Raji (cell line): ENCODE results near the gene C1QL1.

ENCODE experiments used
- POLR2A ChIP-seq: IDR thresholded peaks from 2 replicates; pipeline ENCODE4 v1.6.1; 2011; ENCODE audit warnings: low read depth, low read length, control low read depth; ENCODE audit not compliant: insufficient read depth

C1QL1 gene

DNA sequence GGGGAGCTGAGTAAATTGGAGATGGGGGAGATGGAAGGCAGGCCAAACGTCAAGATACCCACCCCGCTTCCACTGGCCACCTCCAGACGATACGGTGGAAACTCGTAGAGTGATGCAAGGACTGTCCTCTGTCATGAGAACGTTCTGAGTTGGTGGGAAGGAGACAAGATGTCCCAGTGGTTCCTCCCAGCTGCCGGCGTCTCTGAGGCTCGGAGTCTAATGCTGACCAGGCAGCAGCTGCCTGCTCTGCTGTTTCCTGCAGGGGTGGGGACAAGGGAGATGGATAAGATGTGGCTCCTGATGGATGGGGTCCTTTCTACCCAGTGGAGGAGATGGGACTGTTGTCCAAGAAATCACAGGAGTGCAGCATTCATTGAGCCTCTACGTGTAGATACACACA is 28.2 kb upstream of the C1QL1 start:
- no peak for TF ChIP-seq POLR2A

DNA sequence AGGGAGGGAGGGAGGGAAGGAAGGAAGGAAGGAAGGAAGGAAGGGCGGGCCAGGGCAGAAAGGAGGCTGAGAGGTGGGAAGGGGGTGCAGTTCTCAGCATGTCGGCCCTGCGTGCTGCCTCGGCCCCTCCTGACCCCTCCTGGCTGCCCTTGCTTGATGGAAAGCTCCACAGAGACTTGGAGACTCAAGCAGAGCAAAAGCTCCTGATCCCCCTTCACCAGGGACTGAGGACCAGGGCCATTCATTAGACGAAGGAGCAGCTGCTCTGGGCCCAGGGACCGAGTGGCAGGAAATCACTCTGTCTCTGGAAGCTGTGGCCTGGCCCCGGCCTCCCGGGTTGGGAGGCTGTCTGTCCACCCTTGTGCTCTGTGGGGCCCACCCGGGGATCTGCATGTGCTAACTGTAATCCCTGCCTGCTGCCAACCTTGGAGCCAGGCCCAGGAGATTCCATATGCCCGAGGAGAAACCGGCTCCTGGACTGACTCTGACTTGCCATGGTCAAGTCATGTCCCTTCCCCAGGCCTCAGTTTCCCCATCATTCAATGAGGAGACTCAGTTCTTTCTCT is 27.4 kb upstream of the C1QL1 start:
- TF ChIP-seq POLR2A: no peak

DNA sequence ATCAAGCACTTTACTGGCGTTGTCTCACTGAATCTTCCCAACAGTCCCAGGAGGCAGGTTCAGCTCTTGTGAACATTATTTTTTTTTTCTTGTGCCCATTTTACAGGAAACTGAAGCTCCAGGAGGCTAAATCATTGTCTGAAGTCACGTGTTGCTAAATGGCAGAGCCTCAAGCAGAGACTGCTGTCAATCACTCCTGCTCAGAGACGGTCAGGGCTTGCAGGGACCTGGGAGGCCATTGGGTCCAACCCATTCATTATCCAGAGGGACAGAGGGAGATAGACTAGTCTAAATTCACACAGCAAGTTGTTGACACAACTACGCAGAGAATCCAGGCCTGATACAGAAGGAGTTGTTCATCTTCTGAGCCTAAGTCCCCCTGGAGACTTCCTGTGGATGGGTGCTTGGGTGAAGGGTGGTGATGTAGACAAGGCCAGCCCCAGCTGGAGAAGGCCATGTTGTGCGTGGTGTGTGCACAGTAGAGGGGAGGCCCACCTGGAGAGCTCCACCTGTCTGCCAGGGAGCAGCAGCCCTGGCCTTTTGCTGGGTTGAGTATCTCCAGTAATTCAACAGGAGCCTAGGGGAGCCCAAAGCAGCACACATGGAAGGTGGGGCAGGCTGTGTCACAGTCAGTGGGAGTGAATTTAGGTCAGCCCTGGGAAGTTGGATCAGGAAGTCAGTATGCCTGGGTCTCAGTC is 24.3 kb upstream of the C1QL1 start:
- TF ChIP-seq POLR2A: no peak

DNA sequence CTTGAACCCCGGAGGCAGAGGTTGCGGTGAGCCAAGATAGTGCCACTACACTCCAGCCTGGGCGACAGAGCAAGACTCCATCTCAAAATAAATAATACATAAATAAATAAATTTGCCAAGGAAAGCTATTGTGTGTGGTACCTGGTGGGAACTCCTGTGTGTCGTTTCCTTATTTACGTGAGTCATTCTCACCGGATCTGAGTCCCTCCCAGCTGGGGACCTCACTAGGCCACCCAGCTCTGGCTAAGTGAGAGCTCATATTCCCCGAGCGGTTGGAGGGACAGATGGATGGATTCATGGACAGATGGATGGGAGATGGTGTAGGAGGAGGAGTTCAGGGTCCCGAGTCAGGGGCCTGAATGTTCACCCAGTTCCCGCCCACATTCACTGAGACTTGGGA is 22.9 kb upstream of the C1QL1 start:
- TF ChIP-seq POLR2A: no peak

DNA sequence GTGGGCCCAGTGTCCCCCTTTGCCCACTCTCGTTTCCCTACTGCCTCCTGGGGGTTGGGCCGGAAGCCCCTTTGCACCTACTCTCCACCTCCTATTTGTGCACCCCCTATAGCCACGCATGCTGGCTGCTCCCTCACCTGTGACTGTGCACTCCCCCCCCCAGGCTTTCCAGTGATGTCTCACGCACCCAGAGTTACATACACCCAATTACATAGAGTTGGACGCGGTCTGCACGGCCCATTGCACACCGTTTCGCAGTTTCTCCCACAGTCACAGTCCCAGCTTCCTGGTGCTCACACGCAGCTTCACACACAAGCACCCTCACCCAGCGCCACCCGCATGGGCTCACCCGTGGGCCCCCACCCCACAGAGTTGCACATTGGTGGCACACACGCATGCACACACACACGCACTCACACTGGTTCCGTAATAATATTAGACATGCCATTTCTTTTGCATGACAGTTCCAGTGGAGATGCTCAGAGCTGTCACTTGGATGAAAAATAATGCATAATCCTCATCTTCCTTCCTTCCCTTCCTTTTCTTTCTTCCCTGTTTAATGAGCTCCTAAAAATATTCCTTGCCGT is 21.5 kb upstream of the C1QL1 start:
- no peak for TF ChIP-seq POLR2A

DNA sequence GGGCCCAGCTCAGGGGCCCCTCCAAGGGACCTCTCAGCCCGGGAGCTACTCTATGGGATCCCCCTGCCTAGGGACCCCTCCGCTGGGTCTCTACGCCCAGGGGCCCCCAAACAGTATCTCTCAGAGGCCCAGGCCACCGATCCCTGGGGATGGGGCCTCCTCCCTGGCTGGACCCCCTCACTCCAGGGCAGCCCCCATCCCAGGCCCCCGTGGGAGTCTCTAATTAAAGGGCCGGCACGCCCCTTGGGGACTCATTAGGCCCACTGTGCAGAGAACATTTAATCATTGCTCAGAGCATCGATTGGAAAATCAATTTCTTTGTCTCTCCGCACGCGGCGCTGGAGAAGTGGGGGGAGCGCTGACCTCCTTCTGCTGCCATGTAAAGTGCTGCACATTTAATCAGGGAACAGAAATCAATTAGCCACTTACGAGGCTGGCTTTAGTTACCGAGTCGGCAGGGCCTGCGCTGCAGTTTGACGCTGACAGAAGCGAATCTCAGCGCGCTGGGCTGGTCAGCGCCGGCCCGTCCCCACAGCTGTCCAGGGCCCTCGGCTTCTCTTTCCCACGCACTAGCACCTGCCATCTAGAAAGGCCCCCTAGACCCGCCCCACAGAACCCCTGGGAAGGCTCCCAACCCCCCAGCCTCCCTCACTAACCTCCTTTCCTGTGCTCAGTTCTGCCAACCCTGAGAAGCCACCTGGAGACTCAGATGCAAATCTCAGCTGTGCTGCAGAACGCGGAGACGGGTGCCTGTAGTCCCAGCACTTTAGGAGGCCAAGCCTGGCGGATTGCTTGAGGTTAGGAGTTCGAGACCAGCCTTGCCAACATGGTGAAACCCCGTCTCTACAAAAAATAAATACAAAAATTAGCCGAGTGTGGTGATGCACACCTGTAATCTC is 20.2 kb upstream of the C1QL1 start:
- no peak for TF ChIP-seq POLR2A

DNA sequence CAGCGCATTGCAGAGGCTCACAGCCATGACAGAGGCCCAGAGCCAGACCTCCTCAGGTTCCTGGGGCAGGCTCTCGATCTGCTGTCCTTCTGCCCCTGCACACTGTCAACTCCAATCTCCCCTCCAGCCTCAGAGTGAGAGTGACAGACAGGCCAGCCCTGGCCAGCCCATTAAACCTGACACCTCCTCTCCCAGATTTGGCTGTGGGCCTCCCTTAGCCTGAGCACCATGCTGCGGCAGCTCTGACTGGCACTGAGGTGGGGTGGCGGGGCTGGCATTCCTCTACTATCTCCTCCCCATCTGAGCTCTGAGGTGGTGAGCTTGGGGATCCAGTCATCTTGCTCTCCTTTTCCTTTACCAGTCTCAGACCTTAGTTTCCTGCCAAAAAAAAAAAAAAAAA is 15.5 kb upstream of the C1QL1 start:
- no peak for TF ChIP-seq POLR2A

DNA sequence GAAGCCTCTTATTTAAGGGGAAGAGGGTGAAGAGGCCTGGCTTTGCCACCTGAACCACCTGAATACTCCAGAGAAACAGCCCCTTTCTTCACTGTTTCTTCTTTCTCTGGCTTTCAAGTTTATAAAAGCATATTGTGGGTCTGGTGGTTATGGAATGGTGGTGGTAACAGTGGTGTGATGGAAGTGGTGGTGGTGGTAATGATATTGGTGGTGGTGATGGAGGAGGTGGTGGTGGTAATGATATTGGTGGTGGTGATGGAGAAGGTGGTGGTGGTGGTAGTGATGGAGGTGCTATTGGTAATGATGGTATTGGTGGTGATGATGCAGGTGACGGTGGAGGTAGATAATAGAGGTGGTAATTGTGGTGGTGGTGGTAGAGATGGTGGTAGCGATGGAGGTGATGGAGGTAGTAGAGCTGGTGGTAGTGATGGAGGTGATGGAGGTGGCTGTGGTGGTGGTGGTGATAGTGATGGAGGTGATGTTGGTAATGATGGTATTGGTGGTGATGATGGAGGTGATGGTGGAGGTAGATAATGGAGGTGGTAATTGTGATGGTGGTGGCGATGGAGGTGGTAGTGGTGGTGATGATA is 14.1 kb upstream of the C1QL1 start:
- no peak for TF ChIP-seq POLR2A

DNA sequence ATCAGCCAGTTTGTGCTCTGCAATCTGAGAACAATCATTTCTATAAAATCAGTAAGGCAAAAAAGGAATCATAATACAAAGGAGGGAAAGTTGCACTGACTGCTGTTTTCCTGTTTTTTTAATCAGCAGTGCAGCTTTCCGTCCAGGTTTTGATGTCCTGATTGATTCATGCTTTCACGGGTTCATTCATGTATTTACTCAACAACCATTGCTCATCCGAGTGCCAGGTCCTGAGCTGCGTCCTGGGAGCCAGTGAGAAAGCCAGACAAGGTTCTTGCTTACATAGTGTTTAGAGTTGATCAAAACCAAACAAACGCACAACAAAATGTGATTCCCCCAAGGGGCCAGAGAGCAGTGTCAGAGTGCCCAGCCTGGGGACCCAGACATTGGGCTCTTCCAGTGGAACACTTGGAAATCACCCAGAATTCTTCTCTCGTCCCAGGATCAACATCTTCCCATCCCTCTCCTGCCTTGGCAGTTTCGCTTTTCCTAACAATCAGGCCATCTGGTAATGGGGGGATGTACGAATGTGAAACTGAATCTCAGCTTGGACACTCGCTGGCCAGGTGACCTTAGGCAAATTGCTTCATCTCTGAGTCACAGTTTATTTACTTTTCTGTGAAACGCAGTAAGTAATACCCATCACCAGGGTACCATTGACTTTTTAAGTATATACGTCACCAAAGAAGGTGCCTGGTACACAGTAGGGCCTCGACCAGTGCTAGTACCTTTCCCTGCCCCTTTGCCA is 13.3 kb upstream of the C1QL1 start:
- no peak for TF ChIP-seq POLR2A

DNA sequence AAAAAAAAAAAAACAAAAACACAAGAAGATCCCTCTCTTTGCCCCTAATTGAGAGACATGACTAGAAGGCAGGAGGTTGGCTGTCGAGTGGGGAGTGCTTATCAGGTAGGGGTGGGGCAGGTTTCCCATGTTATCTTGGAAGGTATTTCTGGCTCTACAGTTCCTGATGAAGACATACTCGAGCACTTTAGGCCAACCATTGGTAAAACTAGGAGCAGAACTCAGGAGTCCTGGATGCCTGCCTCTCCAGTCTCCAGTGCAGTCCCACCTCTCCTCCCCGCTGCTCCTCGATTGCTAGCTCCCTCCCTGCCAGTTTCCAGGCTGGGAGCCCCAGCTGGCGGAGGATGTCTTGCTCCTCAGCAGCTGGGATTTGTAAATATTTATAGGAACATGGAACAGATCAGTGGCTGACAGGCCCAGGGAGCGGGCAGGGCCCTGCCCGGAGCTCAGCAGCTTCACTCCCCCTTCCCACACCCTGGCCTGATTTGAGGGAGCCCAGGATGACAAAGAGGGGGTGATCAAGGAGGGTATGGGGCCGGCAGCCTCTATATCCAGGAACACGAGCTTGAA is 11.4 kb upstream of the C1QL1 start:
- no peak for TF ChIP-seq POLR2A

DNA sequence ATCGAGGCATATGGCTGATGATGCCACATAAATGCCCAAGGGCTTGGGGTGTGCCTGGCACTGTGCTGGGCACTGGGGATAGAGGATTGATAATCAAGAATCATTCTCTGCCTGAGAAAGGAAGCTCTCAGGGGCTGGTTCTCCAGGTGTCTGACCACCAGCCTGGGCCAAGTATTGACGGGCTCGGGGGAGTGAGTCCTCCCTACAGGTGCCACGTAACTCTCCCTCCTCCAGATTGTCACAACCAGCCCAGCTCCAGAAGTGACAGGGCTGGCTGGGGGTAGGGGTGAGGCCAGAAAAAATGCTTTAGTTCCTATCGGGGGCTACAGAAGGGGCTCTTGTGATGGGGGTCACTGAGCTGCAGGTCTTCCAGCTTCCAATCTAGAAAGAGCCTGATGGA is 10.7 kb upstream of the C1QL1 start:
- no peak for TF ChIP-seq POLR2A

DNA sequence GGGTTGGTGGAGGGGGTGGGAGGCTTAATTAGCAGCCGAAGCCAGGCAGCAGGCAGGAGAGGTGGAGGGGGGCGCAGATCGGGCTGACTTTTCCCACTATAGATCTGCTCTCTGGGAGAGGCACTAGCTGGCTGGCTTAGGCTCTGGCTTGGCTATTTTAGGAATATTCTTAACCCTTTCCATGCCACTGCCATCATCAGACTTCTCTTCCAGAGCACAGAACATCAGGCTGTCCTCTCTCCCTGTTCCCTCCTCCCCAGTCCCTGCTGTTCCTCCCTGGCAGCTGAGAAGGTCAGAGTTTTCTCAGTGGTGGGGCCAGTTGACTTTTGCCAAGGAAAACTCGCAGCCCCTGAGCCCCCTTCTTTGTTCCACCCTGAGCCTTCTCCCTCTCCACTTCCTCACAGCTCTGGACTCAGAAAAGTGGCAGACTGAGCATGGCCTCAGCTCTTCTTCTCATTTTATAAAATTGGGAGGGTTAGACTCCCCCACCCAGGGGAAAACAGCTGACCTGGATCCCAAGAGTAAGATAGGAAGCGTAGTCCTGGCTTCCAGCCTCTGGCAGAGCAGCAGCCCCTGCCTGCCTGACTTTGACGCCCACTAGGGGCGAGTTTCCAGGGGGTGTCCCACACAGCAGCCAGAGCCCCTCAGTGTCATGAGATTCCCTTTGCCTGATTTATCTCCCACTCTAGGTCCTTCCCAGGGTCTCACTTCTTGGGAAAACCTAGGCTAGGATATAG is 9.9 kb upstream of the C1QL1 start:
- no peak for TF ChIP-seq POLR2A

DNA sequence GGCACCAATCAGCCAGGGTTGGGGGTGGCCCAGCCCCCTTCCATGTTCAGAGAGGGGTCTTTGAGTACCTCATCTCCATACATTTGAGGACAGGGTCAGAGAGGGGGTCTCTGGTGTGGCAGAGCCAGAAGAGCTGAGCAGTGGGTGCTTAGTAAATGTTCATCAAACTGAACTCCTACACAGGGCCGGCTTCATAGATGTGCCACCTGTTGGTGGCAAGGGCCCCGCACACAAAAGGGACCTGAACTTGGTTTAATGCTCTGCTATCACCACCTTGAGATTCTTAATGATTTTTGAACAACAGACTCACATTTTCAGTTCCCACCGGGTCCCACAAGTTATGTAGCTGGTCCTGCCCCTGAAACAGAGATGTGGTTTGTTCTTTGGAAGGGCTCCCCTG is 9.0 kb upstream of the C1QL1 start:
- TF ChIP-seq POLR2A: no peak

DNA sequence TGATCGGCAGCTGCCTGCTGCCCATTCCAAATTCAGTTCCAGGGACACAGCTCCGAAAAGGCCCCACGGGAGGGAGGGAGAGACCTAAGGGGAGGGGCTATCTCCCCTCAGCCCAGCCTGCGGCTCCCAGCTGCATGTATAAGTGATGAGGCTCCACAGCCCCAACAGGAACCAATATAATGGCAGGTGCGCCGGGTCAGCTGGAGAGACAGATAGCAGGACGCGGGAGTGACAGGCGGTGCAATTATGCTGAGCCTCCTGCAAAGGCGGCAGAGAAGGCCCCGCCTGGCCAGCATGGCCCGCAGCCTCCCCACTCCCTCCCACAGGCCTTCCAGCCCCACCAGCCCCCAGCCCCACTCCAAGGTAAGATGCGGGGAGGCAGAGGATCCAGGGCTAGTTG is 8.1 kb upstream of the C1QL1 start:
- TF ChIP-seq POLR2A: no peak

DNA sequence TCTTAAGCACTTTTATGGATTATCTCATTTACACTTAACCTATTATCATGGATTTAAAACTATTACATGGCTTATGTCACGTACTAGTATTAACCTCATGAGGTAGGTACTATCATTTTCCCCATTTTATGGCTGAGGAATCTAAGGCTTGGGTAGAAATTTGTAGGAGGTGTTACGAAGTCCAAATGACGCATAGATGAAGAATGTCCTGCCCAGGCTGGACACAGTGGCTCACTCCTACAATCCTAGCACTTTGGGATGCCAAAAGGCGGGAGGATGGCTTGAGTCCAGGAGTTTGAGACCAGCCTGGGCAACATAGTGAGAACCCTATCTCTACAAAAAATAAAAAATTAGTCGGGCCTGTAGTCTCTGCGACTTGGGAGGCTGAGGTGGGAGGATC is 4.8 kb upstream of the C1QL1 start:
- TF ChIP-seq POLR2A: no peak
